ENCODE data around the gene DGKI.
A peak's percentile ranks its signal among the peaks of the same experiment; 100 is the strongest.

DGKI gene

DNA sequence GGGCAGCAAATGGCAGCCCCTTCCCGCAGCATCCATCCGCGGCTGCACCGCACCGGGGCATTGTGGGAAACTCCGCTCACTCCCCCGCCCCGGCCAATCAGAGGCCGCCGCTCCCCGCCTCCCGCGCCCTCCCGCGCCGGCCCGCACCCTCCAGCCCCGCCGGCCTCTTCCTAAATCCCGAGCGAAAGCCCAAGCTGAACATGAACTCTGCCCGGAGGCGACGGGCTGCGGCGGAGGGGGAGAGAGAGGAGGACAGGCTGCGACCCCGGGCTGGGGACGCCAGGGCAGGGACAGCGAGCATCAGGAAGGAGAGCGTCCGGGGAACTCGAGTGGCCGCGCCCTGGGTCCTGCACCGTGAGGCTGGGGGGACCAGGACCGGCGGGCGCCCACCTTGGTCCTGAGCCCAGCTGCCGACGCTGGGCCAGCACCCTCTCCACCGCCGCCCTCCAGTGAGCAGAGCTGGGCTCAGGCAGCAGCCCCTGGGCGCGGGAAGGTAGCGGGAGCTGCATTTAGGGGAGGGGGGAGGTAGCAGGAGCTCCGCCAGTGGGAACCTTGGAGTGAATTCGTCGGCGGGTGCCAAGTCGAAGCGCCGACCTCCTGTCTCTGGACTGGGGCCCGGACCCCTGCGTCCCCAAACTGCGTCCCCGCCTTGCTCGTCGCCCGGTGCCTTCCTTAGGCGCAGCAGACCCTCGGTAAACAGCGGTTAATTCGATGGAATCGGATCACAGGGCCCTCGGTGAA is at the start of gene DGKI:
DGKI (minus strand) TSS at position 148 of the 741 bp plus-strand sequence.
- peak; percentile 6 for DNase-seq

DNA sequence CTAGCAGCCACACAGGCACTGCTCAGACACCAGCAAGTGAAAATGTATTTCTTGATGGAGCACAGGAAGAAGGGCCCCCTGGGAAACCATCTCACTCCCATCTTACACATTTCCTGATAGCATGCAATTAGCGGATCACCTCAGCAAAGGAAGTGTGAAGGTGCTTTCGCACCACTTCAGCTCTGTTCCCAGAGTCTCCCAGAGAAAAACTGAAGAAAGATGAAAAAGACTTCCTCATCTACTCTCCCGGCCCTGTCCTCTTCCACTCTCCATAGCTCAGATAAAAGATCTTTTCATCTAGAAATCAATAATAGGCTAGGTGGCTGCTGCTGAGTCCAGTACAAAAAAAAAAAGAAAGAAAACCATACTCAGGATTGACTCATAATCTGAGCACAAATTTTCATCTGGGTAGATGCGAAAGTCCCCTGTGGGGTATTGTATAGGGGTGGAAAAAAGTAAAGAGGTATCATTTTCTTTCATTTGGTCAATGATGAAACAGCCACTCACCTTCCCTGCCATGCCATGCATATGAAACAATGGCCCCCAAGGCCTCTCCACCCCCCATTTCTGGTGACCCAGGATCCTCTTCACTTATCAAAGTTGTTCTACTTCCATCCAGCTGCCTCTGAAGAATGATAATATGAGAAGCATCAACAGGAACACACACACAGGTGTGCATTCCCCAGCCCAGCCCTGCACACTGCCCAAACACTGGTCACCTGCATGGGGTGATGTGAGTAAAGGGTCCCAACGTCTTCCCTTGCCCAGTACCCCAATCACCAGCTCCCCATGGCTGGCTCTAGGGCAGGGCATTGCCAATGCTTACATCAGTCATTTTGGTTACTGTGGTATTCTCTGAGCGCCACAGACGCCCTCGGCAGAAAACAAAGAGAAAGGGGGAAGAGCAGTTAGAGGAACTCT is 48.8 kb upstream of the DGKI start:
- peak; percentile 56 for DNase-seq

DNA sequence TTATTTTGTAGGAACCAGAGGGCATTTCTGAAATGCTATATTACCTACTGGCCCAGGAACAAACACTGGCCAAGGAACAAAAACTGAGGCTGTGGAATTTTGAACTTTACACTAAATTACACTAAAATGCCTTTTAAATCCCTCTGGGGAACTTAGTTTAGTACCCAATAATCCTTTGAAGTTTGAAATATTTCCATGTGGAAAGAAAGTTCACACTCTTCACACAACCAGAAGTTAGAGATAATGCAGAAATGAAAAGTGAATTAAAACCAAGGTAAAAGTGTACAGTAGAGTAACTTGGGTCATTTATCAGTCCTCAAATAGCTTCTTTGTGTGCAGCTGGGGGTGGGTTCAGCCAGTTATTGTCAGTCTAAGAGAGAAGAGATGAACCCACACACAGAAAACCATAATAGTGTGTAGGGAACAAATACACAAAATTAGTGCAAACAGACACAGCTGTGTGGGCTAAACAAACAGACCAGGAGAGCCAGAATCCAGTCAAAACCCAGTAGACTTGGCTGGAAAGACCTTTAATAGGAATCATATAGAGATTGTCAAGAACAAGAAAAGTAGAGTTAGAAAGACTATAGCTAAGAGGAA is 46.5 kb upstream of the DGKI start:
- no peak for DNase-seq

DNA sequence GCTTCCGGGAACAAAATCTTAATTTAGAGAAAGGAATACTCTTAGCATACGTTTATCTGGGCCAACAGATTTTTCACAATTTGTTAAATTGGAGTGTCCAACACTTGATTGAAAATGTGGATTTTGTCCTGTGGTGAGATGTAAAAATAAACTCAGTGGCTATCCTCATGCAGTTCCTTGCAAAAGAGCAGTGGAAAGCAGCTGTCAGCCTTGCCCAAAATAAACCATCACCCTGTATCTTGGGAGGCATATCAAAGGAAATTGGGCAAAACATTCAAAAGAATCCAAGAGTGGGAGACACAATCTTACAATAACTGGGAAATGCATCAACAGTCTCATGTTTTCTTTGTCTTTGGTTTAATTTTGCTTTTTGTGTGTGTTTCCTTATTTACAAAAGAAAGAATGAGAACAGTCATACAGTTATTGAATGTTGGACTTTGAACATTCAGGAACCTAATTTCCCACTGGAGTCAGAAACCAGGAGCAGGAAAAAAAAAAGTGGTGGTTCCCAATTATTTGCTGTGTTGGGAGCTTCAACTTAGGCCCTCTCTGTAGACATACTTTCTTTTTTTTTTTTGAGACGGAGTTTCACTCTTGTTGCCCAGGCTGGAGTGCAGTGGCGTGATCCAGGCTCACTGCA is 44.4 kb upstream of the DGKI start:
- no peak for DNase-seq

DNA sequence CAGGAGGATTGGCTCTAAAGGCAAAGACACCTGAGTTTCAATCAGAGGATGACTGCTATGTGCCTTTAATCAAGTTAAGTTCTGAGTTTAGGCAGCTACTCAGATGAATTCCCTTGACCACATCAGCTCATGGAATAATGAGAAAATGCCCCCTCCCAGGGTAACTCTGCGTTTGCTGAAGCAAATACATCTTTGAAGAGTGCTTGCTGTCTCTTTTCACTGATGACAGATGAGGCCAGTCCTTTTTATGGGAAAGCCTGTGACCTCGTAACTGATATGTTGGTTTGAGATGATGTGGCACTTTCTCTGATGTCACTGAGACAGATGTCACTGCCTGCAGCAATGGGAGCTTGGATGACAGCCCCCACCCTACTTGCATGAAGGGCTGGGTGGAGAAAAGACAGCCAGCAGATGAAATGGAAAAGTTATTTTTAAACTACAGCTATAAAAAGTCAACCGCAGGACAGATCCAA is 43.7 kb upstream of the DGKI start:
- DNase-seq = peak; percentile 12

DNA sequence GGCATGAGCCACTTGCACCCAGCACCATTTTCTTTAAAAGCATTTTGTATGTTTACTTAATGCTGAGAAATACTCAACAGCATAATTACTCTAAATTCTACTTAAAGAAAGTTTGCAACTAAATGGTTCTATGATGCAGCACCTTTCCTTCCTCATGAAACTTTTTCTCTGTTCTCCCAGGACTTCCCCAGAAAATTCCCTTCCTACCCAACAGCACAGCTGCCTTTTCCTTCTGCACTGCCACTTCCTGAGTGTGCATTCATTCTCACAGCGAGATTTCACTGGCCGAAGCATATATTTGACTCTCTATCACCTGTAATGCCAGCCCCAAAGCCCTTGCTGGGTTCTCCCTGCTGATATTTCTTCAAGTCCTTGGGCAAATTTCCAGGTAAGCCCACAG is 41.5 kb upstream of the DGKI start:
- DNase-seq = no peak

DNA sequence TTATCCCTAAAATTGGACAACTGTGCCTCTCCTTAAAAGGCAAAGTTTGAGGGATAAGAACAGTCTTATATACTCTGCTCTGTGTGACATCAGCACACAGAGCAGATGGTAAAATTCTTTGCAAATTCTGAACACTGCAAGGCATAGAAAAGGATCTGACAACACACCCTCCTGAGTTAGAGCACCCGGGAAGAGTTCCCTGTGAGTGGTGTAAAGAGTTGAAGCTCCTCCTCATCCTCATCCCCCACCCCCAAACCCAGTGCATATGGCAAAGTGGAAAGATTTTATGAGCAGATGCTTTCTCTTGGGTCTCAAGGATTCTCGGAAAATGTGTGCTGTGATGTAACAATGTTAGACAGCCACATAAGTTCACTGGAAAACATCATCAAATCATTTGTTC is 40.0 kb upstream of the DGKI start:
- no peak for DNase-seq

DNA sequence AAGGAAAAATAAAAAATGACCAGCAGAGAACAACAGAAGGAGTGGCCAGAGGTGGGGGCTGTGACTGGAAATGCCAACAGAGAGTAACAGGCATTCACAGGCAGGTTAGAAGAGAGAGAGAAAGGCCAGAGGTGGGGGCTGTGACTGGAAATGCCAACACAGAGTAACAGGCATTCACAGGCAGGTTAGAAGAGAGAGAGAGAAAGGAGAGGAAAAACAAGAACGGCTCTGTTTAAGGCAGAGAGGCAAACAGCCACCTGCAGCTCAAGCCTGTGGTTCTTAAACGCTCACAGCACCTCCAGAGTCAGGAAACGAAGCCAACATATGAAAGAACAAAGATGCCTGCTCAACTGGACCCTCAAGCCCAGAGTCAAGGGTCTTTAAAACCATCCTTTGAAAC is 39.5 kb upstream of the DGKI start:
- DNase-seq = no peak

DNA sequence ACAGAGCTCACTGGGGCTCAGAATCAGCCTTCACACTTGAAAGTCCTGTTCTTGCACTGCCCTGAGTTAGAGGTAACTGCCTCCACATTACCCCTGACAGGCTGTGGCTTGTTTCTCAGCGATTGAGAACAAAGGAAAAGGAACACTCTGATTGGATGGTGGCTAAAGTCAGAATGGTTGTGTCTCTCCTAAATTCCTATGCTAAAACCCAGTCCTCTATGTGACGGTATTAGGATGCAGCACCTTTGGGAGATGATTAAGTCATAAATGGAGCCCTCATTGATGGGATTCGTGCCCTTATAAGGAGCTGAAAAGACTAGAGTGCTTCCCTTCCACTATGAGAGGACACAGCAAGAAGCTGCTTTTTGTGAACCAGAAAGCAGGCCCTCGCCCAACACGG is 38.9 kb upstream of the DGKI start:
- no peak for DNase-seq

DNA sequence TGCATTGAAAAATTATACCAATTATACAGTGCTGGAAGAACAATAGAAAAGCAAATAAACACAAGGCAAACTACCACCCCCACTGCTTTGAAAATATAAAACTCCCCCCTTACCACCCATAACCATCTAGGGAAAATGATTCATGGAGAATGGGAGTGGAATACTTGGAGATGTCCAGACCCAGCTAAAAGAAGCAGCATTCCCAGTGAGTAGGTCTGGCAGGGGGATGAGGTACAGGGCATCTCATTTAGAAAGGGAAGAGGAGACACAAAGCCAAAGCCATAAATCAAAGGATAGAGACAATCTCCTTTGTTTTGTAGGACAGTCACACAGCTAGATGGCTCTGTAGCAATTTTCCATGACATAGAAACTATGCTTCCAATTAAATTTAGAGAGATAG is 36.0 kb upstream of the DGKI start:
- DNase-seq = no peak

DNA sequence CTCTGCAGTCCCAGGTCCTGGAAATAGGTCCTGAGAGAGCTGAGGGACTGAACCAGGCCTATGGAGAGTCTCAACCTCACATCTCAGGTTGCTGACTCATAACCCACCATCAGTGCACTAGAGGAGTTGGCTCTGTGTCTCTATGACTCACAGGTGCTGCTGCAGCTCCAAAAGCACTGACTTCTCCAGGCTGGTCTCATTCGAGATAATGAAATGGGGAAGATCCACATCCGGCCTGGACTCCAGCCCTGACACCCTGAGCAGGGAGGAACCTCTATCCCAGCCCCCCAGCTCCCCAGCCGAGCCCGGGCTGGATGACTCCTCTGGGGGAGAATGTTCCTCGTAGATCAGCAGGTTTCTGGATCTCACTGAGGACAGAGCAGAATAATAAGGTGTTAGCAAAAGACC is 35.5 kb upstream of the DGKI start:
- peak; percentile 56 for DNase-seq

DNA sequence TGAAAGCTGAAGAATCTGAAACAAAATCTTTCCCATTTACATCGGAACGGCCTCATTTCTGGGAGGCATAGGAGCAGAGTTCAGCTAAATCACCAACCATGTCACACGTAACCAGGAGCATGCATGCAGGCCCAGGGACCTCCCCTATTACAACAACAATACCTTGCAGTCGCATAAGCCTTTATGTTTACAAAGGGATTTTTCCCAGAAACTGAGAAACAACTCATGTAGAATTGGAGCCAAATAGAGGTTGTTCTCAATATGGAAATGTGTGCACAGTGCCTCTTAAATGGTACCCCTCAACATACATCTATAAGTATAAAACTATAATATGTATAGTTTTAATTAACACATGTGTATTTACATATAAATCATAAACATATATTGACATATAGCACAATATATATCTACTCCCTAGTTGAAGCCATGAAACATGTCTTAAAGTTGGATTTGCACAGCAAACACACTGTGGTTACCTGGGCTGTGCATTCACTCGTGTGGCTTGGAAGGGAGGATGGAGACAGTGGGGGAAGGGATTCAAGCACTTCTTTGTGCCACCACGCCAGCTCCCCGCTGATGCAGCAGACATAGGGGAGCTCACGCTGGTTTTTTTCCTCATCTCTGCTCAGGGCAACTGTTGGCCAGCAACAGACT is 35.0 kb upstream of the DGKI start:
- no peak for DNase-seq

DNA sequence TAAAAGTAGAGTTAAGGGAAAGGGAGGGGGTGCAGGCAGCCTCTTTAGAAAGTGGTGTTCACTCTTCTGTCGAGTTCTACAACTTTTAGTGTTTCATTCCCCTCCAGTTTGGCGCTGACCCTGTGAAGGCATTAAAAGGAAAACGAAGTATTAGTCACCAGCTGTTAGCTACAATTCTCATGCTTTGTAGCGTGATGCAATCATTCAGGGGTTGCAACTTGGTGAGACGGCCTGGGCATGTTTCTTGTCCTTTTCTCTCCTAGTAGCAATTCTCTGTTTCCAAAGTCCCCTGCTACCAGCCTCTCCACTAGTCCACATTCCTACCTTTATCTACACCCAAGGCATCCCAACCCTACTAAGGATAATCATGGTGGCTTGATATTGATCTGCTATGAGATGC is 33.7 kb upstream of the DGKI start:
- no peak for DNase-seq

DNA sequence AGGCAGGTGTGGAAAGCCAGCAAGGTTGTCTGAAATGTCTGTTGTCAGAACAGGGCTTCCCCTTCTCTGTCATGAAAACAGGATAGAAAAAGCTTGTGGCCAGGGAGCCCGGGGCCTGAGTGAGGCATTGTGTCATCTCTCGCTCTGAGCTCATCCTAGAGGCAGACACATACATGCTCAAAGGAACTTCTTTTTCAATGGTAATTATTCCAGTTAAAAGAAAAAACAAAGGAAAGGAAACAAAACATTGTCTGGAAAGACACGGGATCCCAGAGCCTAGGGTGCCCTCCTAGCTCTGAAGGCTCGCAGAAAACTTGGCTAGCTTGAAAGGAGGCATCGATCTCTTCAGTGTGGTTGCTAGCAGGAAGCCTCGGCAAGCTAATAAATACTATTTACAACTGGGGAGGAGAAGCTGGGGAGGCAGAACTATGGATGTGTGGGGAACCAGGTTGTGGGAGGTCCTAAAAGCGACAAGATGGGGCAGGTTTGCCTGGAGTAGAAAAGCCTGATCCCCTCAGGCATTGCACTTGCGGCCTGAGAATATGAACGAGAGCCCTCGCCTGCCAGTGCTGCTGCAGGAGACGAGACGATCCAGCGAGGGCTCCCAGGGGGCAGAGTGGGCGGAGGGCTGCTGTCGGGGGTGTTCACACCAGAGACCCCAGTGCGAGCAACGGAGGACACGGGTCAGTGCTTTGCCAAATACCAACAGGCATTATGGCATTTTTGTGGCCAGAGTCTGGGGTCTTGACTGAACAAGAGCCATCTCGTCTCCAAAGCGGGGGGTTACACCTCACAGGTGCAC is 32.8 kb upstream of the DGKI start:
- peak; percentile 36 for DNase-seq

DNA sequence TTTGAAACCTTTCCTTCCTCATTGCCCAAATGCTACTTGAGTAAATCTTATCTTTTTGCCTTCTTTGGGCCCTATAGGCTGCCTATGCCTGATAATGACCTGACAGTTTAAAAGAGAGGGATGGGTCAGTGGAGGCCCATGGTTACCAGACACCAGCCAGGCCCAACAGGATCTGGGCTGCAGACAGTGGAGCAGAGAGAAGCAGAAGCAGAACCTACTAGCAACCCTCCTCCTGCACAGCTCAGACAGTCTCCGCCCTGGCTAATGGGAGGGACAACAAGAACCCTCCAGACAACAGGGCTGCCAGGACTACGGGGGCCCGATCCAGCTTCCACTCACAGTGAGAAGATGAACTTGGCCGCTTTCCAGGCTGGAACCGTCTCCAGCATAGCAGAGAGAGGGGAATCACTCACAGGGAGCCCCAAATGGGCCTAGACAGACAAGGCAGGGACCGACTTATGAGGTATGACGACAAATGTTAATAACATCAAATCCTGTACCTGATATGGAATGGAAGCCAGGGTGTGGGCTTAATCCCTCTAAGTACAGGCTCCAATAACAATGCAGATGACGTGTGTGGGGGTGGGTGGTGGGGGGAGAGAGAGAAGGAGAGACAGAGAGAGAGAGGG is 31.7 kb upstream of the DGKI start:
- no peak for DNase-seq

DNA sequence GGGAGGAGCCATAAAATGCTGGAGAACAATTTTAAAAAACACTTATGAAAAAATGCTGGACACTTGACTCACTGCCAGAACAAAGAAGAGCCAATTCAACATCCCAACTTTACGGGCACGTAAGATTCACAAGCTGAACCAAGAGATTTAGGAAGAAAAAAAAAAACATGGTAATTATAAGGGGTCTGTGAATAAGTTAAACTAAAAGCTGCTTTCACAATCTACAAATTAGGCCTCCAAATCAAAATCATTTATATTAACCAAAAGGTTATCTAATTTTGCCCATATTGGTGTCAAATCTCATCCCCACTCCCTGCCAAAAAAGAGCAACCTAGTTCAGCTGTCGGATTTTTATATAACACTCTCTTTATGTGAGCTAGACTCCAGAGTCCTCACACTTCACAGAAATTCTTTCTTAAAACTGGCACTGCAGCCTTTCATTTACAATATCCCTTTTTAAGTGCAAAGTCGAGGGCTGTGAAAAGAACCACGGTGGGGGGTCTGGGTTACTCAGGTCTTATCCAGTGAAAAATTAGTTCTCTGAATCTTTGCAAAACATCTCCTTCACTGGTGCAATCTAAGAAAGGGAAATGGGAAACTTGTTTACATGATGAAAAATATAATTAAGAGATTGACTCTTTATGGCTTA is 30.4 kb upstream of the DGKI start:
- no peak for DNase-seq

DNA sequence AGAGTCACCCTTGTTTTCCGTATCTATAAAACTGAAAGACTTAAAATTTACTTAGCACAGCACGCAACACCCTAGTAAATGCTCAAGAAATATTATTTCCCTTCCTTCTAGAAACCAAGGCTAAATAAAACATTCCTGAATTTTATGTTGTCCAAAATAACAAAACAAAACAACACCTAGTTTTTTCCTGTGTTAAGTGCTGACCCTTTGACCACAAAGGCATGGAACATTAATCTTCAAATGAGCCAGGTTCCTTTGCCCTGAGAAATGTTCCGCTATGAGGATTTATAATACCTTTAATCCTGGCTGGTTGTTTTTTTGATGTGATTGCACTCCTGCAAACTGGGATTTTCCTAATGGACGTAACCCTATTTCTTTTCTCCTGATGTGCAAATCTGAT is 29.0 kb upstream of the DGKI start:
- no peak for DNase-seq

DNA sequence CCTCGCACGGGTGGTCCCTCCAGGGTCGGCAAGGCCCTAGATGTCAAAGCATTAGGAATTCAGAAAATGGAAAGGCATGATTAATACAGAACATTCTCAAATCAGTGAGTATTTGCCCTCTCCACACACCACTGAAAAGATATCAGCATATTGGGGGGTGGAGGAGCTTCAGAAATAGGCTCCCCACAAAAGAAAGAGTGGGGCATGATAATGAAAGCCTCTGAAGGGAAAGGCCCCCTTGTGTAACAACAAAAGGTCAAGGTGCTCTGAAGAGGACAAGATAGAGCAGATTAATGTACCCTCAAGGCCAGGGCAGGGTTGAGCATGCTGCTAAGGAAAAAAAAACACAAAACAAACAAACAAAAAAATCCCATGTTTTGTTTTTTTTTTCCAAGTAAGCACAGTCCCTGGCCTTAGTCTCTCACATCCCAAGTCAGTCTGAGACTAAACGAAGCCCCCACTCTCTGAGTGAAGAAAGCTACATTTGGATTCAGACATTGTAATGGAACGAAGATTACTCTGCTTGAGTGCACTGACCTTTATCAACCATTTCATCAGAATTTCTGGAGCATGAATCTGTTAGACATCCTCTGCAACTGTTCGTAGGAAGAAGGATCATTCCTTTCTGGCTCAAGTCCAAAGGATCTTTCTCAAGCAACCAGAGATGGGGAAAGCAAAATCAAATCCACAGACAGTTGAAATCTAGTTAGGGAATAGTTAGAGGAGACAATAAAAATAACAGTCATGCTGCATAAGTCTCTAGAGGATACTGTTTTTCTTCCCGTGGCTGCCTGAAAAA is 27.4 kb upstream of the DGKI start:
- DNase-seq = no peak

DNA sequence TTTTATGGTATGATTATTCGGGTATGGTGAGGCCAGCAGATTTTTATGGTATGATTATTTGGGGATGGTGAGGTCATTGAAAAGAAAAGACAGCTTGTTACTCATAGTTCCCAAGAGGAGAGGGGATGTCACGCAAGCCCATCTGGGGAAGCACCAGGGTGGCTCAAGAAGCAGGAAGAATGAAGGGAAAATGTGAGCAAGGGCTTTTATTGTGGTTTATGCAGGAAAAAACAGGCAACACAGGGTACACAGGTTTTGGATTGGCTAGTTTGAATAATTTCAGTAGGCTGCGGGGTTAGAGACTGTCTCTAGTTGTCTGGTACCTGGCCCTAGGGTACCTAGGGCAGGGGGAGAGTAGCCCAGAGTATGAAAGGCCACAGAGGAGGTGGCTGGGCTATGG is 26.8 kb upstream of the DGKI start:
- DNase-seq = peak; percentile 52

Measured in activated CD4-positive, alpha-beta T cell treated with anti-CD3 and anti-CD28 coated beads for 48 hours (primary cell).